GM19467 (cell line): ENCODE data around the gene HDGFL1.

Experiments
- ATAC-seq: cut with Tn5 transposase; IDR thresholded peaks from one replicate; pipeline ENCODE4 v1.9.1; 2021; ENCODE audit warnings: mild to moderate bottlenecking, moderate library complexity; ENCODE audit not compliant: unreplicated experiment

Gene HDGFL1

GRCh38 chr6:22589118-22589517 is 19.8 kb downstream of the HDGFL1 start:
- no peak for ATAC-seq

GRCh38 chr6:22590423-22590822 is 21.1 kb downstream of the HDGFL1 start:
- ATAC-seq = no peak

GRCh38 chr6:22593895-22594294 is 24.5 kb downstream of the HDGFL1 start:
- no peak for ATAC-seq

- no peak for ATAC-seq
These were observed 26.6 kb downstream of the HDGFL1 start for GRCh38 chr6:22596011-22596410.

- no peak for ATAC-seq
These were observed 29.0 kb downstream of the HDGFL1 start for GRCh38 chr6:22598339-22598738.

GRCh38 chr6:22600059-22600458 is 30.7 kb downstream of the HDGFL1 start:
- no peak for ATAC-seq

- no peak for ATAC-seq
These were observed 32.6 kb downstream of the HDGFL1 start for GRCh38 chr6:22601984-22602383.

GRCh38 chr6:22605736-22606135 is 36.4 kb downstream of the HDGFL1 start:
- no peak for ATAC-seq

GRCh38 chr6:22610127-22610526 is 40.8 kb downstream of the HDGFL1 start:
- ATAC-seq = no peak

GRCh38 chr6:22612236-22612635 is 42.9 kb downstream of the HDGFL1 start:
- ATAC-seq = no peak

GRCh38 chr6:22613051-22613450 is 43.7 kb downstream of the HDGFL1 start:
- no peak for ATAC-seq

GRCh38 chr6:22613695-22614094 is 44.3 kb downstream of the HDGFL1 start:
- ATAC-seq = no peak

GRCh38 chr6:22614547-22614946 is 45.2 kb downstream of the HDGFL1 start:
- ATAC-seq = no peak

GRCh38 chr6:22621028-22621427 is 51.7 kb downstream of the HDGFL1 start:
- ATAC-seq = no peak
